ENCODE results near the gene AXL. TPM values are rescaled to one million over a fixed set of nuclear protein-coding genes. Genes with fewer than 3 reads are reported as not detected.

AXL gene
- total and polyA plus RNA-seq, 2 donors (not counting 3 experiments of a cell fraction or from before 2014, with no cell fraction given): 86.9 to 172 TPM

- peaks cover 49% of the 10 kb centered on the region for H3K79me2 ChIP-seq (ENCODE audit: control insufficient read depth, insufficient read depth, low read length)
- no peaks in the 10 kb centered on the region for H3K27me3 ChIP-seq (ENCODE audit: control insufficient read depth in 2 of 2, insufficient read depth in 2 of 2, low read length in 2 of 2)
- peak; percentile 34 for DNase-seq (ENCODE audit: low read depth, low spot score)
- H3K36me3 ChIP-seq (ENCODE audit: control insufficient read depth in 2 of 2, extremely low read depth in 1 of 2, insufficient read depth in 2 of 2, low read length in 2 of 2): peaks cover 5% of the 10 kb centered on the region in 2 experiments
- H4K20me1 ChIP-seq (replicated peaks; ENCODE audit: control insufficient read depth, extremely low read depth, insufficient read depth, low read length): no peaks in the 10 kb centered on the region
- H3K9me1 ChIP-seq (replicated peaks; ENCODE audit: control insufficient read depth, extremely low read depth, insufficient read depth, low read length): no peaks in the 10 kb centered on the region
- peak overlapping the region; percentile 65 for H3K4me2 ChIP-seq (ENCODE audit: insufficient read depth, low read length)
- CTCF ChIA-PET: interaction anchor here (0.6 to 2.1 kb wide), 3 partner anchors 43 to 733 kb away, joined by 3 to 11 read pairs (median 8); no protein-coding TSS in a partner anchor
- H3K9me3 ChIP-seq (replicated peaks; ENCODE audit: control insufficient read depth, insufficient read depth, low read length): no peaks in the 10 kb centered on the region
- peaks cover 18% of the 10 kb centered on the region for H3K4me1 ChIP-seq (ENCODE audit: control insufficient read depth, extremely low read depth, insufficient read depth, low read length)
- H3K27ac ChIP-seq (ENCODE audit: insufficient read depth, low read depth, low read length): peak overlapping the region; percentile 84
- no peak overlapping the region for H2AFZ ChIP-seq (ENCODE audit: low read depth, low read length)
- TF ChIP-seq MYC (IDR thresholded peaks at IDR 0.05; ENCODE audit: low read depth, low read length) (no peak), POLR2AphosphoS5 (IDR thresholded peaks at IDR 0.05; ENCODE audit: insufficient read depth, low read depth, low read length) (peak; percentile 8)
- peak overlapping the region; percentile 92 for H3K9ac ChIP-seq (replicated peaks; ENCODE audit: extremely low read depth, insufficient read depth, low read length)
- BruUV-seq (replicated peaks): no TSS peak
- H3K4me3 ChIP-seq (replicated peaks in 1 of 3; ENCODE audit: insufficient read depth in 1 of 3, low read depth in 1 of 3, low read length in 3 of 3): peak overlapping the region; percentile 85 to 91 (median 89)
- dilution Hi-C loops (cut with MboI; ENCODE audit: extremely low pct_ligation_motif_present, low sequenced_read_pairs): no loop called here
- intact Hi-C loops (cut with micrococcal nuclease): loop anchor here (2.0 kb wide), 1 partner anchor 89 kb away; no protein-coding TSS in a partner anchor
- peak; percentile 28 for FAIRE-seq
- POLR2A ChIA-PET: interaction anchor here (1.1 kb wide), 1 partner anchor 61 kb away, joined by 4 read pairs; no protein-coding TSS in a partner anchor
Observed at GRCh38 chr19:41265395-41266153, 46.6 kb downstream of the AXL start.

GRCh38 chr19:41269055-41269454, 50.0 kb downstream of the AXL start:
- H3K36me3 ChIP-seq (ENCODE audit: control insufficient read depth in 2 of 2, extremely low read depth in 1 of 2, insufficient read depth in 2 of 2, low read length in 2 of 2): peaks cover 33 to 36% of the 10 kb centered on the region in 2 experiments
- POLR2A ChIA-PET: no interaction called here
- BruUV-seq (replicated peaks): no TSS peak
- H3K9me1 ChIP-seq (replicated peaks; ENCODE audit: control insufficient read depth, extremely low read depth, insufficient read depth, low read length): no peaks in the 10 kb centered on the region
- H3K4me2 ChIP-seq (ENCODE audit: insufficient read depth, low read length): no peak overlapping the region
- H3K4me1 ChIP-seq (ENCODE audit: control insufficient read depth, extremely low read depth, insufficient read depth, low read length): peaks cover 41% of the 10 kb centered on the region
- no peaks in the 10 kb centered on the region for H4K20me1 ChIP-seq (replicated peaks; ENCODE audit: control insufficient read depth, extremely low read depth, insufficient read depth, low read length)
- intact Hi-C loops (cut with micrococcal nuclease): no loop called here
- no peaks in the 10 kb centered on the region for H3K9me3 ChIP-seq (replicated peaks; ENCODE audit: control insufficient read depth, insufficient read depth, low read length)
- dilution Hi-C loops (cut with MboI; ENCODE audit: extremely low pct_ligation_motif_present, low sequenced_read_pairs): no loop called here
- DNase-seq (ENCODE audit: low read depth, low spot score) (no peak), FAIRE-seq (no peak)
- CTCF ChIA-PET: no interaction called here
- no peak overlapping the region for H2AFZ ChIP-seq (ENCODE audit: low read depth, low read length)
- H3K27me3 ChIP-seq (ENCODE audit: control insufficient read depth in 2 of 2, insufficient read depth in 2 of 2, low read length in 2 of 2): no peaks in the 10 kb centered on the region
- H3K4me3 ChIP-seq (replicated peaks in 1 of 3; ENCODE audit: insufficient read depth in 1 of 3, low read depth in 1 of 3, low read length in 3 of 3): no peak overlapping the region
- TF ChIP-seq FOS (IDR thresholded peaks at IDR 0.05; ENCODE audit: borderline replicate concordance, insufficient read depth, low read length) (no peak), POLR2AphosphoS5 (IDR thresholded peaks at IDR 0.05; ENCODE audit: insufficient read depth, low read depth, low read length) (no peak), POLR2A (IDR thresholded peaks at IDR 0.05; ENCODE audit: low read depth, low read length) (no peak), JUN (IDR thresholded peaks at IDR 0.05; ENCODE audit: borderline replicate concordance, insufficient read depth, insufficient read length, low read depth) (no peak), CTCF (IDR thresholded peaks at IDR 0.05; ENCODE audit: extremely low read depth in 1 of 2, insufficient read depth in 1 of 2, low read depth in 1 of 2, low read length in 2 of 2) (no peak), MAX (IDR thresholded peaks at IDR 0.05; ENCODE audit: insufficient read depth, insufficient read length) (no peak), MYC (IDR thresholded peaks at IDR 0.05; ENCODE audit: low read depth, low read length) (no peak), EZH2 (IDR thresholded peaks at IDR 0.05; ENCODE audit: borderline replicate concordance, low read depth, low read length, severe bottlenecking) (no peak), GATA2 (IDR thresholded peaks at IDR 0.05; ENCODE audit: insufficient read depth, insufficient read length, low read depth, low read length) (no peak)
- no peak overlapping the region for H3K27ac ChIP-seq (ENCODE audit: insufficient read depth, low read depth, low read length)
- H3K79me2 ChIP-seq (ENCODE audit: control insufficient read depth, insufficient read depth, low read length): peaks cover 52% of the 10 kb centered on the region
- H3K9ac ChIP-seq (replicated peaks; ENCODE audit: extremely low read depth, insufficient read depth, low read length): no peak overlapping the region

Measured in endothelial cell of umbilical vein (primary cell).